HT1080 (cell line): ENCODE measurements around the gene ABT1. TPM values are rescaled to one million over a fixed set of nuclear protein-coding genes. Genes with fewer than 3 reads are reported as not detected.
"Not testable (repeated sequence)": the region's sequence is repeated elsewhere in the genome, so short reads cannot be mapped to it uniquely, and the experiment has no call there.

Experiments
- DNase-seq: peaks from one replicate; pipeline ENCODE4 v3.0.0-alpha.2; 2015; ENCODE audit warnings: low read depth
- polyA plus RNA-seq, 2 experiments: library from polyadenylated mRNA; depleted of rRNA; stranded (reverse); fragments of >200 nt; gene quantifications; 2 replicates each; pipeline ENCODE4 v1.2.3, GENCODE V29; 2015
- total RNA-seq: library from RNA; depleted of rRNA; stranded (reverse); fragments of >200 nt; shearing (Covaris generic); gene quantifications from 2 replicates; pipeline ENCODE4 v1.2.3, GENCODE V29; 2014; rRNA removed

ABT1 gene
- total RNA-seq: 25.4 and 28.9 TPM in 2 replicates
- polyA plus RNA-seq (2015; cell fraction: cytosol; rRNA removed): 16.8 and 20.0 TPM in 2 replicates
- polyA plus RNA-seq (2015; cell fraction: nucleus; rRNA removed): 11.9 and 14.2 TPM in 2 replicates

DNA sequence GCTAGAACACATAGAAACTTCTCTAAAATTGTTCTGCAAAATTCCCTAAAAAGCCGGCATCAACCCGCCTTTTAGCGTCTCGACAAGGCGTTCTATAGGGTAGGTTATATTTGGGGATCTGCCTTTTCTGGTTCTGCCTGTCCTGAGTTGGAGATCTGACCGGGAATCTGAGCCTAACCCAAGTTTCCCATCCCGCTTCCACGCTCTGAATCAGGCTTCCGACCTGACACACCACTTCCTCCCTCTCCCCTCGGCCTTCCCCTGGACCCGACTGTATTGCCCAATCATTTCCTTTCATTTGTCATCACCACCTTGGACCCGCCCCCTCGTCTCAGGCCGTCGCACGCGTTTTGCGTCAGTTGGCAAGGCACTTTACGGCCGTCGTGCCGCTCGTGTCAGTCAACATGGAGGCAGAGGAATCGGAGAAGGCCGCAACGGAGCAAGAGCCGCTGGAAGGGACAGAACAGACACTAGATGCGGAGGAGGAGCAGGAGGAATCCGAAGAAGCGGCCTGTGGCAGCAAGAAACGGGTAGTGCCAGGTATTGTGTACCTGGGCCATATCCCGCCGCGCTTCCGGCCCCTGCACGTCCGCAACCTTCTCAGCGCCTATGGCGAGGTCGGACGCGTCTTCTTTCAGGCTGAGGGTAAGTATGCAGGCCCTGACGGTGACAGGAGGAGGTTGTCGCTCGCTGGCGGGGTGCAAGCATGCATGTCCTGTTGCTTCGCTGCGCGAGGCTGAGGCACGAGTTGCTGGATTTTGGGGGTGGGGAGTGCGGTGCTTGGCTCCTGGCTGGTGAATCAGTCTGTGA, at the start of gene ABT1:
ABT1 (plus strand) TSS at position 375 of the 810 bp plus-strand sequence; CDS start at position 405, 30 bp downstream.
- DNase-seq: peak; percentile 97

DNA sequence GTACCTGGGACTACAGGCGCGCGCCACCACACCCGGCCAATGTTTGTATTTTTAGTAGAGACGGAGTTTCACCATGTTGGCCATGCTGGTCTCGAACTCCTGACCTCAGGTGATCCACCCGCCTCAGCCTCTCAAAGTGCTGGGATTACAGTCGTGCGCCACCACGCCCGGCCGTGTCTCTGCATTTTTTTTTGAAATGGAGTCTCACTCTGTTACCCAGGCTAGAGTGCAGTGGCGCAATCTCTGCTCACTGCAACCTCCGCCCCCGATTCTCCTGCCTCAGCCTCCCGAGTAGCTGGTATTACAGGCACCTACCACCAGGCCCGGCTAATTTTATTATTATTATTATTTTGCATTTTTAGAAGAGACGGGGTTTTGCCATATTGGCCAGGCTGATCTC, 49.4 kb upstream of the ABT1 start:
- DNase-seq: not testable (repeated sequence)

DNA sequence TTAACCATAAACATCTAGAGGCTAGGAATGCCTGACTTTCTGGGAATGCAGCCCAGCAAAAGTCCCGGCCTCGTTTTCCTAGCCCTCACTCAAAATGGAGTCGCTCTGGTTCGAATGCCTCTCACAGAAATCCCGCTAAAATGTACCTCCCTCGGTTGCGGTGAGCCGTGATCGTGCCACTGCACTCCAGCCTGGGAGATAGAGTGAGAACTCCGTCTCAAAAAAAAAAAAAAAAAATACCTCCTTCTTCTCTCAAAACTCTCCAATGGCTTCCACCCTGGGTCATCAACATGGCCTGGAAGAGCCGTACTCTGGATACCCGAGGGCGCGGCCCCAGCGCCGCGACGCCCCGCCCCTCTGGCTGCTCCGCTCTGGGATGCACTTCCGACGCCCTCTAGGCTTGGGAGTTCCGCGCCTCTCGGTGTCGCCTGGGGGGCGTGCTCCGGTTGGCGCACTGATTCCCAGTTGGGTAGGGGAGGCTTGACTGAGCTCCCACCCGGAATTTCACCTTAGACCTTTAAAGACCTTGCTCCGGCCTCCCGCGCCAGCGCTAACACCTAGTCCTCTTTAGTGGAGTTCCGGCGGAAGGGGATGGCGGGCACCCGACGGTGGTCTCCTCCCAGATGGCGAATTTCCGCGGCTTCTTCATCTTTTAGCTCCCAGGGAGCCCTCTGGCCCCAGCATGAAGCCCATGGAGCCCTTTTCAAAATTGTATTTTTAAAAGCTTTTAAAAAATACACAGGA, 46.3 kb upstream of the ABT1 start:
- peak; percentile 50 for DNase-seq

DNA sequence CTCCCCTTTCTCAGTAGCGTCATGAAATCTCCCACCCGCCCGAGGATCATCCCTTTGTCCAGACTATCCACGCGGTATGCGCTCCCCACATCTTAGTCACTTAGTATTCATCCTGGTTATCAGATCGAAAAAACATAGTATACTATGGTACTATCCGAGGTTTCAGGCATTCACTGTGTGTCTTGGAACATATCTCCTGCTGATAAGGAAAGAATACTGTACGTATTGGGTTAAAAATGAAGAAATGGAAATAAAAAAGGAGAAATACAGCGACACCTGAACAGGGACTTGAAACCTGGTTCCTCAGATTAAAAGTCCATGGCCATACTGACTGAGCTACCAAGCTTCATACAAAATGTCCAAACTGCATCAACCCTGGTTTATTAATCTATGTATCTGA, 44.5 kb upstream of the ABT1 start:
- no peak for DNase-seq

- DNase-seq: no peak
Measured at GRCh38 chr6:26552640-26553188, 44.0 kb upstream of the ABT1 start.

DNA sequence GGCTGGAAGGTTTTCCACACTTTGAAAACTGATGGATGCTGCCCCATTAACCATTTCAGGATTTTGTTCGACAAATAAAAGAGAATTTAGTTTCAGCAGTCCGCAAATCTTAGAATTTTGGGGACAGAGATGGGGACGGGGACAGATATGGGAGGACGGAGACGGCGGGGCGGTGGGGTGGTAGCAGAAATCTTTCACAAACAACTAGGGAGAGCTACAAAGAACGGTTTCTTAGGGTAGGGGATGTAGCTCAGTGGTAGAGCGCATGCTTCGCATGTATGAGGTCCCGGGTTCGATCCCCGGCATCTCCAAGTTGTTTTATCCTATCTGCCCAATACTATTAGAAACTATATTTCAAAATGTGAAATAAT, 43.5 kb upstream of the ABT1 start:
- DNase-seq: peak; percentile 81

- peak; percentile 90 for DNase-seq
Measured at GRCh38 chr6:26553635-26554446, 42.9 kb upstream of the ABT1 start.

DNA sequence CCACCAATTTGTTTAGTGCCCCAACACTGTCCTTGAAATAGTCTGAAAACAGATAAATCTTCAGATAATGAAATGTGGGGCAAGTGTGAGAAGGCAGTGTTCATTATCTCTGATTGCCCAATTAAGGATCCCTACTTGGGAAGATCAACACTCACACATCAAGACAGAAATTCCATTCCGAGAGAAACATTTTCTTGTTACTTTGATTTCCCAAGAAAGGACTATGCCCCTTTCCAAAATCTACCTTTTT, 42.4 kb upstream of the ABT1 start:
- DNase-seq: no peak

DNA sequence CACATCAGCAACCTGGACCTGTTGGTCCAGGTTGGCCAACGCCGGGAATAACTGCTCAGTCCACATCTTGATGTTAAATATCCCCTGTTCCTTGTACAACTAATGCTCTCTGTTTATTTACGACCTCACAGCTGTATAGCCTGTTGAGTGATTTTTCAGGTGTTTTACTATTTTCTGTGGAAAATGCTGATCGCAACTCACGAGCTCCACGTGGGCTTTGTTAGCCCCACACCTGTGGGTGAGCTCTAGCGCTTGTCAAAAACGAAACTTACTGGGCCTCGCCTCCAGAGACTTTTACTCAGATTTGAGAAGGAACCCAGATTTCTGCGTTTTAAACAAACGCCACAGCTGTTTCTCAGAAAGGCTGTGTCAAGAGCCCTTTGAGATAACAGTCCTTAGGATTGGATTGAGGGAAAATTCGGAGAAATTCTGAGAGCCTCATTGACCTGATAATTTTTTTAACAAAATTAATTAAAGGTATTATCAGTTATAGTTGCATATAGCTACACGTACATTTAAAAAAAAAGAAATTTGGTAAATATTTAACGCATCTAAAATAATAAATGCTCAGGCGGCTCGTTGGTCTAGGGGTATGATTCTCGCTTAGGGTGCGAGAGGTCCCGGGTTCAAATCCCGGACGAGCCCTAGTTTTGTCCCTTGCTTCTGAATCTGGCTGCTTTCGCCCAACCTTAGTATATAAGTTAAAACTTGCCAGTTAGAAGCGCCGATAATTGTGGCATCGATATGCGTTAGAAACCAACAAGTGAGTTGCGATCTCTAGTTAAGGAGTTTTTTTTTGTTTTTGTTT, 41.9 kb upstream of the ABT1 start:
- DNase-seq: peak; percentile 86

DNA sequence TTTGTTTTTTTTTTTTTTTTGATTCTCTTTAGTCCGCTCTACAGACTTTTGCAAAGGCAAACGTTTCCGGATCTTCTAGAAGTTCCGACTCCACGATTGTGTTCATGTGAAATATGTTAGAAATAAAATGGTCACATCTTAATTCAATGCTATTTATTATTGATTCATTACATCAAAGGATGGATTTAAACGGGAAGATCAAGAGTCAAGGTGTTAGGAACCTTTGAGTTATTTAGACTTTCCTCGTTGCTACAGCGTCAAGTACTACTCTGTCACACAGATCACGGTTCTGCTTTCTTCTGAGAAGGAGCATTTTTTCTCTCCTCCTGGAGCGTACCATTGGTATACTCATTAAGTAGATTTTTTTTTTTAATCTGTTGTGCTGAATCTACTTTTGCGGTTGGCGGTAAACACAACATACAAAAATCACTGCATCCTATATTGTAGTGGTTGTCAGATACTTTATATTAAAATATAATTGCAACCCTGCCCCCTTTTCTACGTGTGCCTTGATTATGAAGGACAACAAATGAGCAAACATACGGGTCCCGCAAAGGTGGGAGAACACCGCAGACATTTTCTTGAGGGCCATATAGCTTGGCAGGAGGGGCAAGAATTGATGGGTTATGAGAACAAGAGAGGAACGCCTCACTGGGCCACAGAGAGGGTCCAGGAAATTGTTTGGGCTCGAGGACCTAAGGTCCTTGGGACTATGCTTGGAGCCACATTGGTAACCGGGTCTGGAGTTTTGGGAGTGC, 41.1 kb upstream of the ABT1 start:
- no peak for DNase-seq

GRCh38 chr6:26556263-26557070, 40.3 kb upstream of the ABT1 start:
- DNase-seq: peak; percentile 97

GRCh38 chr6:26561533-26562466, 35.0 kb upstream of the ABT1 start:
- DNase-seq: no peak

DNA sequence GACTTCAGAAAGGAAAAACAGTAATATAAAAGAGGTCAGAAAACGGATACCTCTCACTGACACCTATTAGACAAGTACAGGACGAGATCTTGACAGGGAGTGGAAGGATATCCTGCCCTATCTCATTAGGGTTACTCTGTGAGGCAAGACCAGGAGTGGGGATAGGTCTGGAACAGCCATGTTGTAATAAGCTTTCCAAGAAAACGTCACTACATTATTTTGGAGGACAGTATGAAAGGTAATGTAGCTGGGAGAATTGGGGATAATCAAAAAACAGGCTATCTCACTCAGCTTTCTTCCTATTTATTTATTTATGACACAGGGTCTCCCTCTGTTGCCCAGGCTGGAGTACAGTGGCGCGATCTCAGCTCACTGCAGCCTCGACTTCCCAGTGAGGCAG, 33.3 kb upstream of the ABT1 start:
- no peak for DNase-seq

GRCh38 chr6:26568601-26569432, 27.9 kb upstream of the ABT1 start:
- peak; percentile 84 for DNase-seq

GRCh38 chr6:26569433-26569764, 27.4 kb upstream of the ABT1 start:
- no peak for DNase-seq

GRCh38 chr6:26570027-26570809, 26.5 kb upstream of the ABT1 start:
- no peak for DNase-seq
